ENCODE data around the gene RNF183. TPM values are rescaled to one million over a fixed set of nuclear protein-coding genes. Genes with fewer than 3 reads are reported as not detected.
A peak's percentile ranks its signal among the peaks of the same experiment; 100 is the strongest.

The RNF183 gene, protein sequence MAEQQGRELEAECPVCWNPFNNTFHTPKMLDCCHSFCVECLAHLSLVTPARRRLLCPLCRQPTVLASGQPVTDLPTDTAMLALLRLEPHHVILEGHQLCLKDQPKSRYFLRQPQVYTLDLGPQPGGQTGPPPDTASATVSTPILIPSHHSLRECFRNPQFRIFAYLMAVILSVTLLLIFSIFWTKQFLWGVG
- not detected for total RNA-seq (2013)
- polyA plus RNA-seq: not detected
- polyA minus RNA-seq: not detected in 2 replicates
- total RNA-seq: 0 to 1.7 (median 0.08) reads per million in 11 experiments

GRCh38 chr9:113302792-113303418, at the start of gene RNF183:
RNF183 (minus strand) TSS chr9:113303376; CDS start chr9:113298184, 5,192 bp downstream.
- H3K9me3 Mint-ChIP-seq: no peaks in the 10 kb centered on the region
- no peaks in the 10 kb centered on the region for H3K9me3 ChIP-seq (replicated peaks in 1 of 2; ENCODE audit: control insufficient read depth in 1 of 2, insufficient read depth in 1 of 2, low read length in 2 of 2)
- no peak within 1 kb of the TSS for H3K4me3 Mint-ChIP-seq
- H3K79me2 ChIP-seq (ENCODE audit: insufficient read depth, low read length): no peaks in the 10 kb centered on the region
- peaks cover 7 to 9% of the 10 kb centered on the region in 2 donors for H3K4me1 ChIP-seq (ENCODE audit: control insufficient read depth in 1 of 2, insufficient read depth in 2 of 2, low read length in 2 of 2)
- H3K4me3 ChIP-seq (replicated peaks in 1 of 3; ENCODE audit: low read depth in 2 of 3, low read length in 3 of 3): no peak within 1 kb of the TSS
- H3K4me2 ChIP-seq (replicated peaks; ENCODE audit: extremely low read depth, low read length, poor library complexity, severe bottlenecking): no peak within 1 kb of the TSS
- no peak for DNase-seq
- TF ChIP-seq CTCF (IDR thresholded peaks at IDR 0.05): no peak
- intact Hi-C loops (cut with micrococcal nuclease): no loop called here
- H3K27me3 Mint-ChIP-seq (ENCODE audit: low read depth in 3 of 3): peaks cover 2 to 4% (median 3%) of the 10 kb centered on the region in 3 donors
- H3K27me3 ChIP-seq (ENCODE audit: control insufficient read depth in 2 of 2, insufficient read depth in 2 of 2, low read length in 2 of 2): no peaks in the 10 kb centered on the region
- no peak within 1 kb of the TSS for H3K27ac Mint-ChIP-seq
- no peak within 1 kb of the TSS for H3K27ac ChIP-seq (ENCODE audit: low read depth in 1 of 2, low read length in 2 of 2)
- H3K9ac ChIP-seq (ENCODE audit: insufficient read depth, low read length, poor library complexity, severe bottlenecking): no peak within 1 kb of the TSS
- WGBS (ENCODE audit: insufficient coverage): 97% methylated on average over 19 of the region's 25 CpGs
- no peak within 1 kb of the TSS for H2AFZ ChIP-seq (ENCODE audit: insufficient read depth, low read depth, low read length, poor library complexity, severe bottlenecking)
- no peaks in the 10 kb centered on the region for H3K36me3 Mint-ChIP-seq
- H3K36me3 ChIP-seq (replicated peaks in 1 of 2; ENCODE audit: control insufficient read depth in 1 of 2, insufficient read depth in 2 of 2, low read length in 2 of 2): no peaks in the 10 kb centered on the region
- H4K20me1 ChIP-seq (ENCODE audit: insufficient read depth, low read length): no peaks in the 10 kb centered on the region
- peaks cover 9% of the 10 kb centered on the region for H3K4me1 Mint-ChIP-seq

GRCh38 chr9:113352411-113352810, 49.2 kb upstream of the RNF183 start:
- no peak overlapping the region for H3K4me2 ChIP-seq (replicated peaks; ENCODE audit: extremely low read depth, low read length, poor library complexity, severe bottlenecking)
- H3K4me1 ChIP-seq (ENCODE audit: control insufficient read depth in 1 of 2, insufficient read depth in 2 of 2, low read length in 2 of 2): peaks cover 19 to 21% of the 10 kb centered on the region in 2 donors
- H4K20me1 ChIP-seq (ENCODE audit: insufficient read depth, low read length): no peaks in the 10 kb centered on the region
- Mint-ChIP-seq H3K27ac (no peak overlapping the region), H3K4me1 (peaks cover 30% of the 10 kb centered on the region), H3K36me3 (no peaks in the 10 kb centered on the region), H3K9me3 (no peaks in the 10 kb centered on the region), H3K4me3 (no peak overlapping the region), H3K27me3 (ENCODE audit: low read depth in 3 of 3) (peaks cover 8 to 14% (median 12%) of the 10 kb centered on the region in 3 donors)
- intact Hi-C loops (cut with micrococcal nuclease): no loop called here
- no peak overlapping the region for H3K9ac ChIP-seq (ENCODE audit: insufficient read depth, low read length, poor library complexity, severe bottlenecking)
- H3K79me2 ChIP-seq (ENCODE audit: insufficient read depth, low read length): no peaks in the 10 kb centered on the region
- no peaks in the 10 kb centered on the region for H3K36me3 ChIP-seq (replicated peaks in 1 of 2; ENCODE audit: control insufficient read depth in 1 of 2, insufficient read depth in 2 of 2, low read length in 2 of 2)
- H3K27ac ChIP-seq (ENCODE audit: low read depth in 1 of 2, low read length in 2 of 2): no peak overlapping the region
- H2AFZ ChIP-seq (ENCODE audit: insufficient read depth, low read depth, low read length, poor library complexity, severe bottlenecking): peak overlapping the region; percentile 2
- no peak for TF ChIP-seq CTCF (IDR thresholded peaks at IDR 0.05)
- DNase-seq: no peak
- H3K4me3 ChIP-seq (replicated peaks in 1 of 3; ENCODE audit: low read depth in 2 of 3, low read length in 3 of 3): no peak overlapping the region
- peaks cover 0 to 3% of the 10 kb centered on the region in 2 donors for H3K27me3 ChIP-seq (ENCODE audit: control insufficient read depth in 2 of 2, insufficient read depth in 2 of 2, low read length in 2 of 2)
- H3K9me3 ChIP-seq (replicated peaks in 1 of 2; ENCODE audit: control insufficient read depth in 1 of 2, insufficient read depth in 1 of 2, low read length in 2 of 2): no peaks in the 10 kb centered on the region
- no CpG with 5 or more reads among the region's 1 CpG for WGBS (ENCODE audit: insufficient coverage)
